Measurements from ENCODE around the gene MAPK6. TPM values are rescaled to one million over a fixed set of nuclear protein-coding genes. Genes with fewer than 3 reads are reported as not detected.
A peak's percentile ranks its signal among the peaks of the same experiment; 100 is the strongest.

Gene MAPK6
- total and polyA plus RNA-seq, 9 of the 15 experiments (the other 6 are each of a cell fraction or from before 2014, with no cell fraction given): 28.5 to 97.1 (median 74.0) TPM

DNA sequence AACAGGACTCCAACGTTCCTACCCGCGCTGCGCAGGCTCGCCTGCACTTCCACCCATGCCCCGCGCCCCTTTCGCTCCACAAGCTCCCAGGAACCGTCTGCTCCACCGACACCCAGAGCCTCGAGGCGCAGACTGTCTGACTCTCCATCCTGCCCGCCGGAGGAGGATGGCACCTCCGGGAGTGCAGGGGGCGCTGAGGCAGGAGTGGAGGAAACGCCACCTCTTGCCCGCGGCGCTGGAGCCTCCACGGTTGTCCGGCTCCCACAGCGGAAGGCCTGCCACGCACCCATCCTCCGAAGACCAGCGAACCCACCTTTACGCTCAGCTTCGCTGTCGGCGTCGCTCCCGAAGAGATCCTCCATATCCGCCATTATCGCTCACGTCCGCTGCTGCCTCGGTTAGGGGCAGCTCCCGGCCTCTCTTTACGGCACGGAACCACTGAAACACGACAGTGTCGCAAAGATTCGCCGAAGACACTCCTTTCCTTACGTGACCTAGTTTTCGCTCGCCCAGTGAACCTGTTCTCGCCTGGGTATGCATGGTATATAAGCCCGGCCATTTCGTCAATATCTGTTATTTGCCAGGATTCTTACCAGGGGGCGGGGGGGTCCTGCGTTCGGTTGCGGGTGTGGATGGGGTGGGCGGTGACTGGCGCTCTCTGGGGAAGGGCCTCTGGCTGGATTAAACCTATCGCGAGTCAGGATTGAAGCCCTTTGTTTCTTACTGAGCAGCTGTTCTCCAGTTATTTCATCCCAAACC lies 47.5 kb upstream of the MAPK6 start, which contains the start of gene LEO1:
LEO1 (minus strand) TSS at position 404 of the 759 bp plus-strand sequence; CDS start at position 371, 33 bp downstream.
- Histone ChIP-seq H2AFZ (ENCODE audit: low read depth, low read length) (peak within 1 kb of the TSS; percentile 100), H3K4me2 (ENCODE audit: insufficient read depth, low read length) (peak within 1 kb of the TSS; percentile 97), H3K79me2 (ENCODE audit: control insufficient read depth, insufficient read depth, low read length) (peaks cover 48% of the 10 kb centered on the region), H3K9ac (ENCODE audit: insufficient read depth in 1 of 2, low read depth in 2 of 2, low read length in 2 of 2) (peak within 1 kb of the TSS; percentile 86 to 98), H3K27ac (ENCODE audit: extremely low read depth, low read depth, low read length) (peak within 1 kb of the TSS; percentile 86), H3K4me1 (replicated peaks in 1 of 2; ENCODE audit: control insufficient read depth in 2 of 2, insufficient read depth in 2 of 2, low read length in 2 of 2) (peaks cover 3 to 17% of the 10 kb centered on the region in 2 experiments; a peak in 3 of 5 replicates), H3K4me3 (peak within 1 kb of the TSS; percentile 77), H3K9me1 (ENCODE audit: control insufficient read depth, insufficient read depth, low read length) (no peaks in the 10 kb centered on the region), H4K20me1 (replicated peaks; ENCODE audit: control insufficient read depth, insufficient read depth, low read length) (no peaks in the 10 kb centered on the region), H3K27me3 (ENCODE audit: control insufficient read depth in 2 of 2, insufficient read depth in 2 of 2, low read length in 2 of 2) (no peaks in the 10 kb centered on the region), H3K9me3 (replicated peaks; ENCODE audit: control insufficient read depth, insufficient read depth, low read depth, low read length) (no peaks in the 10 kb centered on the region), H3K36me3 (ENCODE audit: control insufficient read depth, insufficient read depth, low read length) (no peaks in the 10 kb centered on the region)
- WGBS (ENCODE audit: insufficient coverage, low coverage, missing lambda C conversion rate): 0% methylated on average over 46 of the region's 58 CpGs
- intact Hi-C loops (cut with micrococcal nuclease): no loop called here
- ChIA-PET POLR2A (interaction anchor here (0.6 to 3.8 kb wide), 25 partner anchors 9 to 256 kb away, joined by 3 to 32 read pairs (median 3); no protein-coding TSS in a partner anchor), CTCF (ENCODE audit: low intra/inter-chr PET ratio) (interaction anchor here (0.7 kb wide), 1 partner anchor 85 kb away, joined by 3 read pairs; no protein-coding TSS in a partner anchor)
- DNase-seq (ENCODE audit: extremely low read depth in 1 of 4, low spot score in 3 of 4): peak; percentile 90 to 96 (median 90)
- in situ Hi-C loops (cut with MboI): no loop called here
- FAIRE-seq: peak; percentile 96
- BruUV-seq (replicated peaks): TSS peak; percentile 96
- ATAC-seq: peak; percentile 93
- TF ChIP-seq ZNF140 (CRISPR knock-in tag; IDR thresholded peaks at IDR 0.05) (no peak), PPARD (CRISPR knock-in tag; IDR thresholded peaks at IDR 0.05) (no peak), ZBTB17 (CRISPR knock-in tag; IDR thresholded peaks at IDR 0.05) (peak; percentile 82), TAF7 (tag; IDR thresholded peaks at IDR 0.05) (peak; percentile 81), TRIM28 (IDR thresholded peaks at IDR 0.05) (peak; percentile 73), PML (IDR thresholded peaks at IDR 0.05; ENCODE audit: low read length) (peak; percentile 79; the same call in 1 of the 2 replicates), TBP (optimal IDR thresholded peaks at IDR 0.05; ENCODE audit: low read depth, low read length) (peak; percentile 89), SIN3A (IDR thresholded peaks at IDR 0.05; ENCODE audit: borderline replicate concordance in 2 of 2, control insufficient read depth in 1 of 2, low read depth in 2 of 2, low read length in 2 of 2) (peak; percentile 24 to 58; a peak in 1 of 4 replicates), ZNF263 (CRISPR knock-in tag; IDR thresholded peaks at IDR 0.05; ENCODE audit: borderline replicate concordance) (peak; percentile 72; the same call in 1 of the 2 replicates), ETV6 (IDR thresholded peaks at IDR 0.05; ENCODE audit: borderline replicate concordance in 1 of 2, low read depth in 2 of 2, low read length in 1 of 2) (no peak), ETV6 (CRISPR knock-in tag; IDR thresholded peaks at IDR 0.05; ENCODE audit: borderline replicate concordance) (peak; percentile 58; the same call in 1 of the 2 replicates)
- TF ChIP-seq, protein P1, sequence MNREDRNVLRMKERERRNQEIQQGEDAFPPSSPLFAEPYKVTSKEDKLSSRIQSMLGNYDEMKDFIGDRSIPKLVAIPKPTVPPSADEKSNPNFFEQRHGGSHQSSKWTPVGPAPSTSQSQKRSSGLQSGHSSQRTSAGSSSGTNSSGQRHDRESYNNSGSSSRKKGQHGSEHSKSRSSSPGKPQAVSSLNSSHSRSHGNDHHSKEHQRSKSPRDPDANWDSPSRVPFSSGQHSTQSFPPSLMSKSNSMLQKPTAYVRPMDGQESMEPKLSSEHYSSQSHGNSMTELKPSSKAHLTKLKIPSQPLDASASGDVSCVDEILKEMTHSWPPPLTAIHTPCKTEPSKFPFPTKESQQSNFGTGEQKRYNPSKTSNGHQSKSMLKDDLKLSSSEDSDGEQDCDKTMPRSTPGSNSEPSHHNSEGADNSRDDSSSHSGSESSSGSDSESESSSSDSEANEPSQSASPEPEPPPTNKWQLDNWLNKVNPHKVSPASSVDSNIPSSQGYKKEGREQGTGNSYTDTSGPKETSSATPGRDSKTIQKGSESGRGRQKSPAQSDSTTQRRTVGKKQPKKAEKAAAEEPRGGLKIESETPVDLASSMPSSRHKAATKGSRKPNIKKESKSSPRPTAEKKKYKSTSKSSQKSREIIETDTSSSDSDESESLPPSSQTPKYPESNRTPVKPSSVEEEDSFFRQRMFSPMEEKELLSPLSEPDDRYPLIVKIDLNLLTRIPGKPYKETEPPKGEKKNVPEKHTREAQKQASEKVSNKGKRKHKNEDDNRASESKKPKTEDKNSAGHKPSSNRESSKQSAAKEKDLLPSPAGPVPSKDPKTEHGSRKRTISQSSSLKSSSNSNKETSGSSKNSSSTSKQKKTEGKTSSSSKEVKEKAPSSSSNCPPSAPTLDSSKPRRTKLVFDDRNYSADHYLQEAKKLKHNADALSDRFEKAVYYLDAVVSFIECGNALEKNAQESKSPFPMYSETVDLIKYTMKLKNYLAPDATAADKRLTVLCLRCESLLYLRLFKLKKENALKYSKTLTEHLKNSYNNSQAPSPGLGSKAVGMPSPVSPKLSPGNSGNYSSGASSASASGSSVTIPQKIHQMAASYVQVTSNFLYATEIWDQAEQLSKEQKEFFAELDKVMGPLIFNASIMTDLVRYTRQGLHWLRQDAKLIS (CRISPR knock-in tag; IDR thresholded peaks at IDR 0.05): peak; percentile 50; the same call in 1 of the 2 replicates
- TF ChIP-seq, protein P2, sequence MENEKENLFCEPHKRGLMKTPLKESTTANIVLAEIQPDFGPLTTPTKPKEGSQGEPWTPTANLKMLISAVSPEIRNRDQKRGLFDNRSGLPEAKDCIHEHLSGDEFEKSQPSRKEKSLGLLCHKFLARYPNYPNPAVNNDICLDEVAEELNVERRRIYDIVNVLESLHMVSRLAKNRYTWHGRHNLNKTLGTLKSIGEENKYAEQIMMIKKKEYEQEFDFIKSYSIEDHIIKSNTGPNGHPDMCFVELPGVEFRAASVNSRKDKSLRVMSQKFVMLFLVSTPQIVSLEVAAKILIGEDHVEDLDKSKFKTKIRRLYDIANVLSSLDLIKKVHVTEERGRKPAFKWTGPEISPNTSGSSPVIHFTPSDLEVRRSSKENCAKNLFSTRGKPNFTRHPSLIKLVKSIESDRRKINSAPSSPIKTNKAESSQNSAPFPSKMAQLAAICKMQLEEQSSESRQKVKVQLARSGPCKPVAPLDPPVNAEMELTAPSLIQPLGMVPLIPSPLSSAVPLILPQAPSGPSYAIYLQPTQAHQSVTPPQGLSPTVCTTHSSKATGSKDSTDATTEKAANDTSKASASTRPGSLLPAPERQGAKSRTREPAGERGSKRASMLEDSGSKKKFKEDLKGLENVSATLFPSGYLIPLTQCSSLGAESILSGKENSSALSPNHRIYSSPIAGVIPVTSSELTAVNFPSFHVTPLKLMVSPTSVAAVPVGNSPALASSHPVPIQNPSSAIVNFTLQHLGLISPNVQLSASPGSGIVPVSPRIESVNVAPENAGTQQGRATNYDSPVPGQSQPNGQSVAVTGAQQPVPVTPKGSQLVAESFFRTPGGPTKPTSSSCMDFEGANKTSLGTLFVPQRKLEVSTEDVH (IDR thresholded peaks at IDR 0.05; ENCODE audit: low read depth, partially characterized antibody): peak; percentile 87

Measured in K562 (cell line).